A549 treated with AZD9567 at 1 μM for 4 hours (cell line): ENCODE results near the gene KANSL1. TPM values are rescaled to one million over a fixed set of nuclear protein-coding genes. Genes with fewer than 3 reads are reported as not detected.

Experiments used
- total RNA-seq: library from RNA; stranded (reverse); fragments of 200-300 nt; extraction: Qiagen RNA extraction; gene quantifications from 5 replicates; pipeline ENCODE4 v1.2.3, GENCODE V29; 2022; ENCODE audit not compliant: insufficient read depth

Gene KANSL1
- 20.4 to 26.0 TPM (median 22.4 TPM) in 5 replicates for total RNA-seq

GRCh38 chr17:46193151-46193625 lies at the start of gene KANSL1:
TSS of gene KANSL1 (minus strand) at chr17:46193429. CDS start at chr17:46172143, 21,286 bp downstream.

GRCh38 chr17:45998987-45999899 lies 194.0 kb downstream of the KANSL1 start, which contains the start of gene STH:
TSS of gene STH (plus strand) at chr17:45999250. CDS start at chr17:45999280, 30 bp downstream.

Other genes with a start within 250 kb of the KANSL1 start
- not detected in 5 replicates for gene STH, start 194.2 kb downstream of the KANSL1 start, total RNA-seq
- 0.67 to 0.88 TPM (median 0.74 TPM) in 4 of 5 replicates, not detected in the other for gene LRRC37A, start 101.7 kb upstream of the KANSL1 start, total RNA-seq
- gene ARL17B, start 168.3 kb upstream of the KANSL1 start, total RNA-seq, result 5.6 to 11.7 TPM (median 6.5 TPM) in 5 replicates